A673 (cell line): ENCODE data around the gene MAP4K4. TPM values are rescaled to one million over a fixed set of nuclear protein-coding genes. Genes with fewer than 3 reads are reported as not detected.
A peak's percentile ranks its signal among the peaks of the same experiment; 100 is the strongest.

Source experiments
- BruUV-seq: library from RNA; stranded (reverse); fragments of 400-500 nt; replicated peaks from 2 replicates; lab custom pipeline; 2021; lab: Mats Ljungman, UMichigan
- CTCF ChIA-PET: fragments of 300-600 bp; sonication (Branson Sonifier 250); formaldehyde crosslinking; loops from one replicate; lab custom pipeline; 2022; ENCODE audit warnings: antibody characterized with exemption; lab: Charles Lee
- POLR2A ChIA-PET: fragments of 300-600 bp; sonication (Branson Sonifier 250); formaldehyde crosslinking; loops from one replicate; lab custom pipeline; 2022; ENCODE audit warnings: antibody characterized with exemption; ENCODE audit not compliant: low non-redundant PET; lab: Charles Lee
- DNase-seq: peaks from one replicate; pipeline ENCODE4 v3.0.0-alpha.2; 2015; ENCODE audit warnings: low spot score
- H3K27ac ChIP-seq: fragments of 200-600 bp; sonication (generic); 2 replicates; pipeline ENCODE4 v1.5.1; 2016; ENCODE audit warnings: mixed run types, low read depth, mild to moderate bottlenecking, mixed read lengths, antibody characterized with exemption, low read length; ENCODE audit not compliant: poor library complexity, severe bottlenecking
- H3K27me3 ChIP-seq: fragments of 200-600 bp; sonication (generic); replicated peaks from 2 replicates; pipeline ENCODE4 v1.6.1; 2017; ENCODE audit warnings: mixed run types, low read depth, mild to moderate bottlenecking, mixed read lengths, antibody characterized with exemption, low read length; ENCODE audit not compliant: insufficient read depth, poor library complexity
- H3K36me3 ChIP-seq: fragments of 200-600 bp; sonication (generic); 2 replicates; pipeline ENCODE4 v1.6.1; 2016; ENCODE audit warnings: mixed run types, mild to moderate bottlenecking, mixed read lengths, antibody characterized with exemption, low read length; ENCODE audit not compliant: insufficient read depth, poor library complexity, severe bottlenecking
- H3K4me1 ChIP-seq: fragments of 200-600 bp; sonication (generic); 2 replicates; pipeline ENCODE4 v1.6.1; 2017; ENCODE audit warnings: mixed run types, mild to moderate bottlenecking, mixed read lengths, antibody characterized with exemption, low read length; ENCODE audit not compliant: insufficient read depth, poor library complexity, severe bottlenecking
- H3K4me3 ChIP-seq: fragments of 200-600 bp; sonication (generic); 2 replicates; pipeline ENCODE4 v1.5.1; 2016; ENCODE audit warnings: low read depth, mixed run types, mild to moderate bottlenecking, mixed read lengths, low read length; ENCODE audit not compliant: poor library complexity, severe bottlenecking
- H3K9me3 ChIP-seq: fragments of 200-600 bp; sonication (generic); 2 replicates; pipeline ENCODE4 v1.6.1; 2016; ENCODE audit warnings: mixed run types, low read depth, mild to moderate bottlenecking, mixed read lengths, antibody characterized with exemption, low read length; ENCODE audit not compliant: poor library complexity, severe bottlenecking
- CTCF ChIP-seq: fragments of 300-800, 200-600 bp; sonication (generic); conservative IDR thresholded peaks from 2 replicates; pipeline ENCODE4 v1.5.1; 2017; ENCODE audit warnings: low read depth, mild to moderate bottlenecking, antibody characterized with exemption, low read length, moderate library complexity, mixed read lengths
- EZH2 ChIP-seq: fragments of 200-600 bp; sonication (generic); IDR thresholded peaks from 2 replicates; pipeline ENCODE4 v1.6.1; 2017; ENCODE audit warnings: borderline replicate concordance, low read depth, mild to moderate bottlenecking, mixed read lengths, antibody characterized with exemption, low read length; ENCODE audit not compliant: poor library complexity, severe bottlenecking
- intact Hi-C: fragments of 100-400 bp; cut with micrococcal nuclease; formaldehyde crosslinking; loops from one replicate; pipeline ENCODE4 v1.10.0; 2022; ENCODE audit not compliant: unreplicated experiment
- total RNA-seq: library from RNA; stranded (reverse); gene quantifications from 2 replicates; pipeline ENCODE4 v1.2.3, GENCODE V29; 2021

The MAP4K4 gene
- total RNA-seq, 1 experiment from 2014 or later = 157 TPM

- no peaks in the 10 kb centered on the region for H3K9me3 ChIP-seq
- H3K4me3 ChIP-seq = no peak overlapping the region
- intact Hi-C loops = no loop called here
- no peaks in the 10 kb centered on the region for H3K36me3 ChIP-seq
- TF ChIP-seq EZH2 (no peak), CTCF (no peak)
- BruUV-seq = no TSS peak
- ChIA-PET POLR2A (no interaction called here), CTCF (no interaction called here)
- no peak overlapping the region for H3K27ac ChIP-seq
- no peak for DNase-seq
- H3K4me1 ChIP-seq = peaks cover 53% of the 10 kb centered on the region
- H3K27me3 ChIP-seq = no peaks in the 10 kb centered on the region
Observed at GRCh38 chr2:101740555-101740964, 43.1 kb downstream of the MAP4K4 start.

GRCh38 chr2:101741775-101742520 lies 44.4 kb downstream of the MAP4K4 start:
- POLR2A ChIA-PET = no interaction called here
- intact Hi-C loops = no loop called here
- H3K4me1 ChIP-seq = peaks cover 57% of the 10 kb centered on the region

GRCh38 chr2:101742547-101742946 lies 45.0 kb downstream of the MAP4K4 start:
- BruUV-seq = no TSS peak
- no peak overlapping the region for H3K4me3 ChIP-seq
- POLR2A ChIA-PET = no interaction called here
- peaks cover 59% of the 10 kb centered on the region for H3K4me1 ChIP-seq
- intact Hi-C loops = no loop called here
- H3K36me3 ChIP-seq = no peaks in the 10 kb centered on the region
- H3K27ac ChIP-seq = peak overlapping the region; percentile 68
- no peak for DNase-seq
- H3K9me3 ChIP-seq = no peaks in the 10 kb centered on the region
- no peaks in the 10 kb centered on the region for H3K27me3 ChIP-seq
- CTCF ChIA-PET = no interaction called here
- TF ChIP-seq EZH2 (no peak), CTCF (no peak)

More at GRCh38 chr2:101741775-101742520, 44.4 kb downstream of the MAP4K4 start:
- peak; percentile 69 for DNase-seq
- H3K9me3 ChIP-seq = no peaks in the 10 kb centered on the region
- peak overlapping the region; percentile 68 for H3K27ac ChIP-seq
- no peak overlapping the region for H3K4me3 ChIP-seq
- no peak for TF ChIP-seq EZH2
- TF ChIP-seq CTCF = no peak
- no peaks in the 10 kb centered on the region for H3K27me3 ChIP-seq
- no TSS peak for BruUV-seq
- H3K36me3 ChIP-seq = no peaks in the 10 kb centered on the region
- CTCF ChIA-PET = no interaction called here
